ENCODE data around the gene NHLRC3. TPM values are rescaled to one million over a fixed set of nuclear protein-coding genes. Genes with fewer than 3 reads are reported as not detected.
"Not testable (repeated sequence)": the region's sequence is repeated elsewhere in the genome, so short reads cannot be mapped to it uniquely, and the experiment has no call there.

The NHLRC3 gene
- total RNA-seq, 1 donor from 2014 or later: 24.6 TPM

DNA sequence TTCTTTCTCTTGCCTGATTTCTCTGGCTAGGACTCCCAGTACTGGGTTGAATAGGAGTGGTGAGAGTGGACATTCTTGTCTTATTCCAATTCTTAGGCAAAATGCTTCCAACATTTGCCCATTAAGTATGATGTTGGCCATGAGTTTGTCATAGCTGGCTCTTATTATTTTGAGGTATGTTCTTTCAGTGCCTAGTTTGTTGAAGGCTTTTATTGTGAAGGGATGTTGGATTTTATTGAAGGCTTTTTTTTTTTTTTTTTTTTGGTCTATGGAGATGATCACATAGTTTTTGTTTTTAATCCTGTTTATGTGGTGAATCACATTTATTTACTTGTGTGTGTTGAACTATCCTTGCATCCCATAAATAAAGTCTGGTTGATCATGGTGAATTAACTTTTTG is 19.8 kb downstream of the NHLRC3 start:
- H3K4me1 Mint-ChIP-seq: peaks cover 18% of the 10 kb centered on the region
- peaks cover 3% of the 10 kb centered on the region for H3K9me3 Mint-ChIP-seq
- H3K27me3 Mint-ChIP-seq: no peaks in the 10 kb centered on the region
- peaks cover 27% of the 10 kb centered on the region for H3K36me3 Mint-ChIP-seq (ENCODE audit: low read depth)
- H3K4me3 Mint-ChIP-seq: no peak overlapping the region
- intact Hi-C loops (cut with micrococcal nuclease): no loop called here
- ATAC-seq (ENCODE audit: low read depth): no peak
- no peak for DNase-seq
- TF ChIP-seq, protein P1, sequence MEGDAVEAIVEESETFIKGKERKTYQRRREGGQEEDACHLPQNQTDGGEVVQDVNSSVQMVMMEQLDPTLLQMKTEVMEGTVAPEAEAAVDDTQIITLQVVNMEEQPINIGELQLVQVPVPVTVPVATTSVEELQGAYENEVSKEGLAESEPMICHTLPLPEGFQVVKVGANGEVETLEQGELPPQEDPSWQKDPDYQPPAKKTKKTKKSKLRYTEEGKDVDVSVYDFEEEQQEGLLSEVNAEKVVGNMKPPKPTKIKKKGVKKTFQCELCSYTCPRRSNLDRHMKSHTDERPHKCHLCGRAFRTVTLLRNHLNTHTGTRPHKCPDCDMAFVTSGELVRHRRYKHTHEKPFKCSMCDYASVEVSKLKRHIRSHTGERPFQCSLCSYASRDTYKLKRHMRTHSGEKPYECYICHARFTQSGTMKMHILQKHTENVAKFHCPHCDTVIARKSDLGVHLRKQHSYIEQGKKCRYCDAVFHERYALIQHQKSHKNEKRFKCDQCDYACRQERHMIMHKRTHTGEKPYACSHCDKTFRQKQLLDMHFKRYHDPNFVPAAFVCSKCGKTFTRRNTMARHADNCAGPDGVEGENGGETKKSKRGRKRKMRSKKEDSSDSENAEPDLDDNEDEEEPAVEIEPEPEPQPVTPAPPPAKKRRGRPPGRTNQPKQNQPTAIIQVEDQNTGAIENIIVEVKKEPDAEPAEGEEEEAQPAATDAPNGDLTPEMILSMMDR (IDR thresholded peaks at IDR 0.05): no peak
- POLR2A ChIA-PET: no interaction called here
- no peak overlapping the region for H3K27ac Mint-ChIP-seq
- CTCF ChIA-PET: no interaction called here

DNA sequence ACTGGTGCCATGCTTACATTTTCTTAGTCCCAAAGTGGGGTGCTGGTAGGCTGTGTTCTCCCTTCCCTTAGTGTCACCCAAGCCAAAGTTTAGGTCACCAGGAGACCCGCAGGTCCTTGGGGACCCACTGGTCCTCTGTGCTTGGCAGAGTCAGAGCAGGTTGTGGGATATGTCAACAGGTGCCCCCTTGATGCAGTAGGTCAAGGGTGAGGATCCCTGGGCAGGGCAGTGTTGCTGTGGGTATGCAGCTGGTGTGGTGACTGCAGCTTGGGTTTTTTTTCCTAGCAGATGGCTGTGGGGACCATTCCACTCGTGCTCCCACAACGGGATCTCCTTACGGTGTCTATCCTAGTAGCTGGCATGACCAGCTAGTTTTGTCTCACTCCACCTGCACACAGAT is 23.7 kb downstream of the NHLRC3 start:
- H3K27ac Mint-ChIP-seq: no peak overlapping the region
- intact Hi-C loops (cut with micrococcal nuclease): no loop called here
- ATAC-seq (ENCODE audit: low read depth): no peak
- peaks cover 23% of the 10 kb centered on the region for H3K36me3 Mint-ChIP-seq (ENCODE audit: low read depth)
- no peak for DNase-seq
- CTCF ChIA-PET: no interaction called here
- no peaks in the 10 kb centered on the region for H3K27me3 Mint-ChIP-seq
- H3K9me3 Mint-ChIP-seq: no peaks in the 10 kb centered on the region
- POLR2A ChIA-PET: no interaction called here
- peaks cover 16% of the 10 kb centered on the region for H3K4me1 Mint-ChIP-seq
- TF ChIP-seq, protein P1 (IDR thresholded peaks at IDR 0.05): no peak
- no peak overlapping the region for H3K4me3 Mint-ChIP-seq

DNA sequence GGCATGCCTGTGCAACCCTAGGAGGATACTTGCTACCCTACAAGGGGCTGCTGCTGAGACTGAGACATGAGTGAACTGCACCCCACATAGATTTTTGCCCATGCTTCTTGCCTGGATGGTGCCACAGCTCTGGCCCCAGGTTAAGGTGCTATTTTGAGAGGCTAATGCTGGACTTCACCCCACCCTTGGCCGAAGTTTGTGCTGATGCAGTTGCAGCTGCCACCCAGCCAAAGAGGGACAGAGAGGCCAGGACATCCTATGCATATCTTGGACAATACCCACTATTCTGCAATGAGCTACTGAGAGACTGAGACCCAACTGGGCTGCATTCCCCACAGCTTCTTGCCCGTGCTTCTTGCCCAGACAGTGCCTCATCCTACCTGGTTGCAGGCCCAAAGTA is 34.6 kb downstream of the NHLRC3 start:
- Mint-ChIP-seq H3K27ac (no peak overlapping the region), H3K4me1 (no peaks in the 10 kb centered on the region), H3K36me3 (ENCODE audit: low read depth) (no peaks in the 10 kb centered on the region), H3K27me3 (peaks cover 31% of the 10 kb centered on the region), H3K9me3 (no peaks in the 10 kb centered on the region), H3K4me3 (no peak overlapping the region)
- CTCF ChIA-PET: no interaction called here
- intact Hi-C loops (cut with micrococcal nuclease): no loop called here
- POLR2A ChIA-PET: no interaction called here
- TF ChIP-seq, protein P1 (IDR thresholded peaks at IDR 0.05): no peak
- no peak for ATAC-seq (ENCODE audit: low read depth)
- DNase-seq: no peak

DNA sequence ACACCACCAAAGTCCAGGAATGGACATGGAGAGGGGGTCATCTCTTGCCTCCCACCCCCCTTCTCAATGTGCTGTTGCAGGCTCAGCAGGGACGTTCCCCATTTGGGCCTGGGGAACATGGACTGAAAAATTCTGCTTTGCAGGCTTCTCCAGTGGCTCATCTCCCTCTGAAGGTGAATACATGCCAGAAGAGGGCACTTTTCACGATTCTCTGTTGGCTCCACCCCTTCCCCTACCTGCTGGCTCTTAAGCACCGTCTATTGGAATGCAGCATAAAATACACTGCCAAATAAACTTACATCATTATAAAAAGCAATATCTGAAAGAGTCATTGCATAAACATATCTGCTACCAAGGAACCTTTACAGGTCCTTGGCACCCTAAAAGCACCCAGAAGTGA is 35.7 kb downstream of the NHLRC3 start:
- H3K9me3 Mint-ChIP-seq: no peaks in the 10 kb centered on the region
- no peaks in the 10 kb centered on the region for H3K36me3 Mint-ChIP-seq (ENCODE audit: low read depth)
- H3K4me1 Mint-ChIP-seq: no peaks in the 10 kb centered on the region
- no peak overlapping the region for H3K4me3 Mint-ChIP-seq
- TF ChIP-seq, protein P1 (IDR thresholded peaks at IDR 0.05): no peak
- ChIA-PET POLR2A (no interaction called here), CTCF (no interaction called here)
- intact Hi-C loops (cut with micrococcal nuclease): no loop called here
- no peak overlapping the region for H3K27ac Mint-ChIP-seq
- DNase-seq: no peak
- peaks cover 31% of the 10 kb centered on the region for H3K27me3 Mint-ChIP-seq
- no peak for ATAC-seq (ENCODE audit: low read depth)

DNA sequence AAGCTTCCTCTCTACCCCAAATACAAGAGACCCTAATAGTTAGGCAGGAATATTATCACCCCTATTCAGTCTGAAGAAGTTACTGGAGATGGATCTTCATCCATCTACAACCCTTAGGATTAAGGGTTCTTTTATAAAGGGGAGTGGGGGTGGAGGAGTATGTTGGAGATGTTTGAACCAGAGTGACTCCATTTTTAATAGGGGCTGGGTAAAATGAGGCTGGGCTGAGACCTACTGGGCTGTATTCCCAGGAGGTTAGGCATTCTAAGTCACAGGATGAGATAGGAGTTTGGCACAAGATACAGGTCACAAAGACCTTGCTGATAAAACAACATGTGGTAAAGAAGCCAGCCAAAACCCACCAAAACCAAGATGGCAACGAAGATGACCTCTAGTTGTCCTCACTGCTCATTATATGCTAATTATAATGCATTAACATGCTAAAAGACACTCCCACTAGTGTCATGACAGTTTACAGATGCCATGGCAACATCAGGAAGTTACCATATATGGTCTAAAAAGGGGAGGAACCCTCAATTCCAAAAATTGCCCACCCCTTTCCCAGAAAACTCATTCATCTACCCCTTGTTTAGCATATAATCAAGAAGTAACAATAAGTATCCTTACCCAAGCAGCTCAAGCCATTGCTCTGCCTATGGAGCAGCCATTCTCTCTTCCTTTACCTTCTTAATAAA is 48.1 kb downstream of the NHLRC3 start:
- H3K4me1 Mint-ChIP-seq; CTCF ChIA-PET; ATAC-seq (ENCODE audit: low read depth); H3K36me3 Mint-ChIP-seq (ENCODE audit: low read depth); H3K9me3 Mint-ChIP-seq; POLR2A ChIA-PET; H3K27me3 Mint-ChIP-seq; DNase-seq; intact Hi-C loops (cut with micrococcal nuclease); H3K4me3 Mint-ChIP-seq; H3K27ac Mint-ChIP-seq: not testable (repeated sequence)

DNA sequence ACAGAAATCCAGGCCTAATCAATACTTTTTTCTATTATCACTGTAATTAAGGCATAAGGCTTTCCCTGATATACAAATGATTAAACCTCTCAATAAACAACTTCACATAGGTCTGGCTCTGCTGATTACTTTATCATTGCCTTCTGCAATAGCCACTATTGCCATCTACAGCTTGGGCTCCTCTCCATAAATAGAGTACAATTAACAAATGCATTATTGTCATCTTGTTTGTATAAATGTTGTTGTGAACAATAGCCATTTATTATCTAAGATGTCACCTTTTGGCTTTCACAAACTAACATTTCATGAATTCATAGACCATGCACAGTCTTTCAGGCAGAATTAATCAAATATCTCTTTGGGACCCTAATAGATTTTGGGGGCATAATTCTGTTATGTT is 53.3 kb downstream of the NHLRC3 start:
- no peak for DNase-seq
- H3K36me3 Mint-ChIP-seq (ENCODE audit: low read depth): no peaks in the 10 kb centered on the region
- intact Hi-C loops (cut with micrococcal nuclease): no loop called here
- H3K27me3 Mint-ChIP-seq: no peaks in the 10 kb centered on the region
- H3K4me1 Mint-ChIP-seq: no peaks in the 10 kb centered on the region
- CTCF ChIA-PET: no interaction called here
- no peak overlapping the region for H3K4me3 Mint-ChIP-seq
- no peaks in the 10 kb centered on the region for H3K9me3 Mint-ChIP-seq
- POLR2A ChIA-PET: no interaction called here
- H3K27ac Mint-ChIP-seq: no peak overlapping the region
- TF ChIP-seq, protein P1 (IDR thresholded peaks at IDR 0.05): no peak
- ATAC-seq (ENCODE audit: low read depth): no peak
